Spleen (tissue), 7 donors: ENCODE measurements around the gene TOMM20.
"Not testable (repeated sequence)": the region's sequence is repeated elsewhere in the genome, so short reads cannot be mapped to it uniquely, and the experiment has no call there.

Experiments used
- POLR2A ChIP-seq, 3 donors: fragments of 450-650 bp; IDR thresholded peaks; one replicate each; pipeline ENCODE4 v1.5.1; 2017; ENCODE audit warnings: antibody characterized with exemption in 3 of 3, mild to moderate bottlenecking in 1 of 3
- POLR2AphosphoS5 ChIP-seq, 3 donors: sonication (generic); formaldehyde crosslinking; IDR thresholded peaks; one replicate each; pipeline ENCODE4 v1.5.1; 2017; ENCODE audit warnings: antibody characterized with exemption in 3 of 3
- TF ChIP-seq, protein P1 (sequence below), 11 experiments: fragments of 200-600 bp in 7 of 11; fragments of 450-650 bp in 4 of 11; sonication (generic) in 4 of 11; IDR thresholded peaks in 8 of 11; conservative IDR thresholded peaks in 3 of 11; 1 replicate in 7 of 11; 2 replicates in 4 of 11; pipeline versions ENCODE4 v1.4.0 to v1.8.0; 2016 to 2021; ENCODE audit warnings: antibody characterized with exemption in 11 of 11, inconsistent platforms in 4 of 11, mild to moderate bottlenecking in 1 of 11
- donor health status: DM: no; HTN: no; CAD: no; lungs with moderate emphysema.
- donor health status: DM: no; HTN: no; CAD: no.
- donor health status: DM: no; HTN: no; CAD: no.

DNA sequence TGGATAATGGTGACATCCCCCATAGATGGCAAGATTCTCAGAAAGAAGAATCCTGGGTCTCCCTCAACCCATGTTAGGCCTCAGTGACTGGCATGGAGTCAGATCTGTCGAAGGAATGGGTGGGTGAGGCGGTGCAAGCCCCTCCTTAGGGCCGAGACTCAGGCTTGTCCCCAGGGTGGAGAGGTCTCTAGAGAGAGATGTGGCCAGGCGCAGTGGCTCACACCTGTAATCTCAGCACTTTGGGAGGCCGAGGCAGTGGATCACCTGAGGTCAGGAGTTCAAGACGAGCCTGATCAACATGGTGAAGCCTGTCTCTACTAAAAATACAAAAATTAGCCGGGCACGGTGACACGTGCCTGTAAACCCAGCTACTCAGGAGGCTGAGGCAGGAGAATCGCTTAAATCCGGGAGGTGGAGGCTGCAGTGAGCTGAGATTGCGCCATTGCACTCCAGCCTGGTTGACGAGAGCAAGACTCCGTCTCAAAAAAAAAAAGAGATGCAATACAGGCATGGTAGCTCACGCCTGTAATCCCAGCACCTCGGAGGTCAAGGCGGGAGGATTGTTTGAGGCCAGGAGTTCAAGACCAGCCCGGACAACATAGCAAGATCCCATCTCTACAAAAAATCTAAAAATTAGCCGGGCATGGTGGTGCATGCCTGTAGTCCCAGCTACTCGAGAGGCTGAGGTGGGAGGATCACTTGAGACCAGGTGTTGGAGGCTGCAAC lies 37.2 kb downstream of the TOMM20 start:
- TF ChIP-seq, protein P1, sequence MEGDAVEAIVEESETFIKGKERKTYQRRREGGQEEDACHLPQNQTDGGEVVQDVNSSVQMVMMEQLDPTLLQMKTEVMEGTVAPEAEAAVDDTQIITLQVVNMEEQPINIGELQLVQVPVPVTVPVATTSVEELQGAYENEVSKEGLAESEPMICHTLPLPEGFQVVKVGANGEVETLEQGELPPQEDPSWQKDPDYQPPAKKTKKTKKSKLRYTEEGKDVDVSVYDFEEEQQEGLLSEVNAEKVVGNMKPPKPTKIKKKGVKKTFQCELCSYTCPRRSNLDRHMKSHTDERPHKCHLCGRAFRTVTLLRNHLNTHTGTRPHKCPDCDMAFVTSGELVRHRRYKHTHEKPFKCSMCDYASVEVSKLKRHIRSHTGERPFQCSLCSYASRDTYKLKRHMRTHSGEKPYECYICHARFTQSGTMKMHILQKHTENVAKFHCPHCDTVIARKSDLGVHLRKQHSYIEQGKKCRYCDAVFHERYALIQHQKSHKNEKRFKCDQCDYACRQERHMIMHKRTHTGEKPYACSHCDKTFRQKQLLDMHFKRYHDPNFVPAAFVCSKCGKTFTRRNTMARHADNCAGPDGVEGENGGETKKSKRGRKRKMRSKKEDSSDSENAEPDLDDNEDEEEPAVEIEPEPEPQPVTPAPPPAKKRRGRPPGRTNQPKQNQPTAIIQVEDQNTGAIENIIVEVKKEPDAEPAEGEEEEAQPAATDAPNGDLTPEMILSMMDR (IDR thresholded peaks at IDR 0.05 in 8 of 11, conservative IDR thresholded peaks at IDR 0.05 in 3 of 11), result not testable (repeated sequence)
- TF ChIP-seq POLR2A, POLR2AphosphoS5 (IDR thresholded peaks at IDR 0.05): not testable (repeated sequence)
